Measurements from ENCODE around the gene PDIA5. TPM values are rescaled to one million over a fixed set of nuclear protein-coding genes. Genes with fewer than 3 reads are reported as not detected.

PDIA5 gene
- total RNA-seq, 4 donors from 2014 or later: 12.0 to 21.0 (median 15.8) TPM

DNA sequence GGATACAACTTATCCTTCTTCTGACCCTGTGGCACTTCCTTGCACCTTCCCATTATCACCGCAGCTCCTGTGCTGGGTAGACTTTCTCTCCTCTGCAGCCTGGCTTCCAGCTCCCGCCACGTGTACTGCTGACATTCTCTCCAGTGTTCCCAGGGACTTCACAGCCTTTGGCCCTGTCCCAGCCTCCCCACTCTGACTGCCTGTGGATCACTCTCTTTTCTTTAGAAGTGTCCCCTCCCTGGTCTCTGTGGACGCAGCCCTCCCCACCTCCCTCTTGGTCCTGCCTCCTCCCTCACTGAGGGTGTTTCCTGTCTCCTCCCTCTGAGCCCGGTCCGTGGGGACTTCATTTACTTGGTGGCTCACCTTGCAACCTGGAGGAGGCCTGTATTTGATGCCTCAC, 17.4 kb downstream of the PDIA5 start:
- TF ChIP-seq, protein P1, sequence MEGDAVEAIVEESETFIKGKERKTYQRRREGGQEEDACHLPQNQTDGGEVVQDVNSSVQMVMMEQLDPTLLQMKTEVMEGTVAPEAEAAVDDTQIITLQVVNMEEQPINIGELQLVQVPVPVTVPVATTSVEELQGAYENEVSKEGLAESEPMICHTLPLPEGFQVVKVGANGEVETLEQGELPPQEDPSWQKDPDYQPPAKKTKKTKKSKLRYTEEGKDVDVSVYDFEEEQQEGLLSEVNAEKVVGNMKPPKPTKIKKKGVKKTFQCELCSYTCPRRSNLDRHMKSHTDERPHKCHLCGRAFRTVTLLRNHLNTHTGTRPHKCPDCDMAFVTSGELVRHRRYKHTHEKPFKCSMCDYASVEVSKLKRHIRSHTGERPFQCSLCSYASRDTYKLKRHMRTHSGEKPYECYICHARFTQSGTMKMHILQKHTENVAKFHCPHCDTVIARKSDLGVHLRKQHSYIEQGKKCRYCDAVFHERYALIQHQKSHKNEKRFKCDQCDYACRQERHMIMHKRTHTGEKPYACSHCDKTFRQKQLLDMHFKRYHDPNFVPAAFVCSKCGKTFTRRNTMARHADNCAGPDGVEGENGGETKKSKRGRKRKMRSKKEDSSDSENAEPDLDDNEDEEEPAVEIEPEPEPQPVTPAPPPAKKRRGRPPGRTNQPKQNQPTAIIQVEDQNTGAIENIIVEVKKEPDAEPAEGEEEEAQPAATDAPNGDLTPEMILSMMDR (IDR thresholded peaks at IDR 0.05): no peak
- DNase-seq (ENCODE audit: low spot score): no peak
- ATAC-seq (ENCODE audit: low FRiP score): no peak

DNA sequence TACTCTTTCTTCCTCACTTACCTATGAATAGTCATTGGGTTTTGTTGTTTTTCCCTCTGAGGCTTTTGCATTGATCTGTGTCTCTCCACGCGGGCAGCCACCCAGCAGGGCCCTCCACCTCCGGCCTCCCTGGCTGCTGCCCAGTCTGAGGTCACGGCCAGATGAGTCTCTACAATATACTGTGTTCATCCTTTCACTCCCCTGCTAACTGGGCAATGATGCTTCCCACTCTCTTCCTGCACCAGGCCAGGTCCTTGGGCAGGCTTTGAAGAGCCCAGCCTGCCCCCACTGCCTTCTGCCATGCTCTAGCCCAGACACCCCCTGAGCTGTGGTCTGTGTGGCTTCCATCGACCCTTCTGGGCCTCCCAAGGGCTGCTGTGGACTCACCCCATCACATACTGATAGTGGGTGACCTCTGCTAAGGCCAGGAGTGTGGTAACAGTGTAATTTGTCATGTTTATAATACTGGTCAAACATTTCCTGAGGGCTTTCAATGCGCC, 18.0 kb downstream of the PDIA5 start:
- TF ChIP-seq, protein P1 (IDR thresholded peaks at IDR 0.05): no peak
- ATAC-seq (ENCODE audit: low FRiP score) (no peak), DNase-seq (ENCODE audit: low spot score) (no peak)

DNA sequence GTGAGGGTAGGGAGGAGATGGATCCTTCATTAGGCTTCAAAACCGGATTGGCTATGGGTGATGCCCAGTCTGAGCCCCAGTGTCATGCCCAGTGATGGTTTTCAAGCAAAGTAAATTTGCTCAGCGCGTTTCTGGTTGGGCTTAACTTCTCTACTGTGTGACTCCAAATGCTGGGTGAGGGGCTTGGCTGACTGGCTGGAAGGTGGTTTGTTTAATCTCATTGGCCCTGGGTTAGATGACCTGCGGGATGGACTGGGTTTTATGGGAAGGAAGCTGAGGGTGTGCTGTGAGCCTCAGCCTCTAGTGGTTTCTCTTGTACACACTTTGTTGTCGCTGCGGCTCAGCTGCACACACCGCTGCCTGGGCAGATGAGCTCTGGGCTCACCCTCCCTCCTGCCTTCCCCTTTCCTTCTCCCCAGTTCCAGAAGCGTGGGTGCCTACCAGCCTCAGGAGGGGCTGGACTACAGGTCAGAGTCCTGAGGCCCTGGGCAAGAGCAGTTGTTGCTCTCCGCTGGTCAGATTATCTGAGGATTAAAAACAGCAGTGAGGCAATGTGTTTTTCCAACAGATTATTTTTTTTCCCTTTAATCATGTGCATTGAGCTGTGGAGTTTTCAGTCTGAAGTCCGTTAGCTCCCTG, 18.6 kb downstream of the PDIA5 start:
- TF ChIP-seq, protein P1 (IDR thresholded peaks at IDR 0.05): no peak
- no peak for ATAC-seq (ENCODE audit: low FRiP score)
- DNase-seq (ENCODE audit: low spot score): no peak

DNA sequence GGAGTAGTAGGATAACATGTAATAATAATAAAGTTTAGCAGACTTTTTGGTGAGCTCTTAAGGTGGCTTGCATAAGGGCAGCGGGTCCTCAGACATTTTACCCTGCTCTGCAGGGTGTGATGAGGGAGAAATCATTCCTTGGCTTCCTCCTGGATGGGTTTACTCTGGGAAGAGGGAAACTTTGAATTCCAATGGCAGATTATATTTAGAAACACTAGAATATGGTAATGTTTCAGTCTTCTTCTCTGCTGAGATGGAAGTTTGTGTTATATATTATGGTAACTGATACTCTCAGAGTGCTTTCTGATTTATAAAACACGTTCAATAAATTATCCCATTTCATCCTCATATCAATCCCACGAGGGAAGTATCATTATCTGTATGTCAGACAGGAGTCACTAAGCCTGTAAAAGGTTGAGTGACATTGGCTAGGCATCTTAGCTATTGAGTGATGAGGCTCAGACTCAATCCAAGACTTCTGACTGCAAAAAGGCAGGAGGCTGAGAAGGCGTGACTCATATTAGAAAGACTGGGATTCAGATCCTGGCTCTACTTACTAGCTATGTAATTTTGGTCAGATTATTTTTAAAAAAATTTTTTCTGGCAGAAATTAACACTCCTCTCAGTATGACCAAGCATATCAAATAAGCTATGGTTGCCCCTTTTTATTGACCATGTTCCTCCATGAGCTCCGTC, 19.3 kb downstream of the PDIA5 start:
- ATAC-seq (ENCODE audit: low FRiP score): no peak
- no peak for DNase-seq (ENCODE audit: low spot score)
- TF ChIP-seq, protein P1 (IDR thresholded peaks at IDR 0.05): no peak

DNA sequence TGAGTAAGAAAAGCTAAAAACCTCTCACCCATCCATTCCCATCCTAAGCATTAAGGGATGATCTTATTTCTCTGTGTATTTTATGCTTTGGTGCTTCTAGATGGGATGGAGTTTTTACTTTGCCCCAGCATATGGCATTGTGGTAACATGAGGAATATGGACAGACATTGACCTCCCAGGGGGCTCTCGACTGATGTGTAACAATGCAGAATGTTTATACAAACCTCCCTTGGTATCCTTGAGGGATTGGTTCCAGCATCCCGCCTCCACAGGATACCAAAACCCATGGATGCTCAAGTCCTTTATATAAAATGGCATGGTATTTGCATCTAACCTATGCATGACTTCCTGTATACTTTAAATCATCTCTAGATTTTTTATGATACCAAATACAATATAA, 21.6 kb downstream of the PDIA5 start:
- DNase-seq (ENCODE audit: low spot score): no peak

DNA sequence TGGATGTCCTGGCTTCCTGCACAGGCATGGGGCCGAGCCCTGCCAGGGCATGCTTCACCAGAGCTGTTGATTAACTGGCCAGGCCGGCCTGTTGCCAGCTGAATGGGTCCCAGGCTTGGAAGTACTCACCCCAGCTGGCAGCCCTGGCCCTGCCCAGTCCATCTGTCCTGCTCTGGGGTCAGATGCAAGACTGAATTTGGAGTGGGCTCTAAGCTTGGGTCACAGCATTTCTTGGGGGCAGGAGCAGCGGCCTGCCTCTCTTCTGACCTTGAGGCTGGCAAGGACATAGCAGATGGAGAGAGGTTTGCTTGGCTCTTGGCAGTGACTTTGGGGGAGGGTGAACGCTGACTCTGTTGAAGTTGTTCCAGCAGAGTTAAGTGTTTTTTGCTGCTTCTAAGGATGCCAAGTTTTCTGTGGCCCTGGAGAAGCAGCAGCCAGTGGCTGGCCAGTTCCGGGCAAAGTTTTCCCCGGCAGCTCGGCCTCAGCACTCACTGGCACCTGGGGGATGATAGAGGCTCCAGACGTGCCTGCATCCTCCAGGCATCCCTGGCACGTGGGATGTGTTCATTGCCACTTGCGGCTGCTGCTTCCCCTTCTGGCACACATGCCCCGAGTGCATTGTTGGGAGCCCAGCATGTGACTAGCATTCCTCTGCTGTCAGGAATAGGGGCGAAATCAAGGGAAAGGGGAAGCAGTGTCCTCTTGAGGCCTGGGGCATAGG, 22.9 kb downstream of the PDIA5 start:
- TF ChIP-seq, protein P1 (IDR thresholded peaks at IDR 0.05): no peak
- DNase-seq (ENCODE audit: low spot score) (no peak), ATAC-seq (ENCODE audit: low FRiP score) (no peak)

More for the DNA sequence above, 21.6 kb downstream of the PDIA5 start:
- TF ChIP-seq, protein P1 (IDR thresholded peaks at IDR 0.05): no peak
- no peak for ATAC-seq (ENCODE audit: low FRiP score)
